MM.1S (cell line): Measurements from ENCODE around the gene SIAH1.

ENCODE experiments used
- DNase-seq: peaks from one replicate; pipeline ENCODE4 v3.0.0-alpha.2; 2015
- H2AFZ ChIP-seq: fragments of 300-600 bp; sonication (generic); 2 replicates; pipeline ENCODE4 v1.6.0; 2016; ENCODE audit warnings: antibody characterized with exemption, low read length
- H3F3A ChIP-seq: fragments of 300-600 bp; sonication (generic); 2 replicates; pipeline ENCODE4 v1.6.1; 2016; ENCODE audit warnings: mild to moderate bottlenecking, antibody characterized with exemption, low read length, moderate library complexity, mixed read lengths; ENCODE audit not compliant: insufficient read depth
- H3K27ac ChIP-seq: fragments of 300-600 bp; sonication (generic); 2 replicates; pipeline ENCODE4 v1.5.1; 2016; ENCODE audit warnings: mild to moderate bottlenecking, low read length
- H3K27me3 ChIP-seq: fragments of 300-600 bp; sonication (generic); replicated peaks from 2 replicates; pipeline ENCODE4 v1.6.0; 2016; ENCODE audit warnings: low read length; ENCODE audit not compliant: insufficient read depth
- H3K36me3 ChIP-seq: fragments of 300-600 bp; sonication (generic); replicated peaks from 2 replicates; pipeline ENCODE4 v1.6.1; 2016; ENCODE audit warnings: mild to moderate bottlenecking, low read length, mixed read lengths; ENCODE audit not compliant: insufficient read depth
- H3K4me1 ChIP-seq: fragments of 300-600 bp; sonication (generic); 2 replicates; pipeline ENCODE4 v1.6.1; 2016; ENCODE audit warnings: low read length, mixed read lengths
- H3K4me2 ChIP-seq: fragments of 300-600 bp; sonication (generic); 2 replicates; pipeline ENCODE4 v1.6.0; 2016; ENCODE audit warnings: low read depth, low read length
- H3K4me3 ChIP-seq: fragments of 300-600 bp; sonication (generic); 2 replicates; pipeline ENCODE4 v1.5.1; 2016; ENCODE audit warnings: low read length, mixed read lengths
- H3K79me2 ChIP-seq: fragments of 300-600 bp; sonication (generic); 2 replicates; pipeline ENCODE4 v1.6.1; 2016; ENCODE audit warnings: mixed run types, low read length, mixed read lengths
- H3K9ac ChIP-seq: fragments of 300-600 bp; sonication (generic); 2 replicates; pipeline ENCODE4 v1.6.1; 2016; ENCODE audit warnings: low read length, mixed read lengths
- H3K9me2 ChIP-seq: fragments of 300-600 bp; sonication (generic); replicated peaks from 2 replicates; pipeline ENCODE4 v1.6.1; 2016; ENCODE audit warnings: mild to moderate bottlenecking, low read length, mixed read lengths; ENCODE audit not compliant: insufficient read depth
- H3K9me3 ChIP-seq: fragments of 300-600 bp; sonication (generic); replicated peaks from 2 replicates; pipeline ENCODE4 v1.6.1; 2016; ENCODE audit warnings: mild to moderate bottlenecking, low read length, mixed read lengths; ENCODE audit not compliant: insufficient read depth
- H4K20me1 ChIP-seq: fragments of 300-600 bp; sonication (generic); 2 replicates; pipeline ENCODE4 v1.6.1; 2016; ENCODE audit warnings: mild to moderate bottlenecking, low read length, moderate library complexity, mixed read lengths; ENCODE audit not compliant: insufficient read depth
- EZH2 ChIP-seq: fragments of 300-600 bp; sonication (generic); optimal IDR thresholded peaks from 2 replicates; pipeline ENCODE3; 2017; ENCODE audit warnings: low read depth, mild to moderate bottlenecking, antibody characterized with exemption, low read length, mixed read lengths
- EZH2phosphoT487 ChIP-seq: fragments of 300-600 bp; sonication (generic); IDR thresholded peaks from 2 replicates; pipeline ENCODE4 v1.6.1; 2018; ENCODE audit warnings: antibody characterized with exemption, low read length
- TF ChIP-seq, protein P1 (sequence below): fragments of 300-600 bp; sonication (generic); IDR thresholded peaks from 2 replicates; pipeline ENCODE4 v1.5.1; 2016; ENCODE audit warnings: antibody characterized with exemption, low read length, mixed read lengths

SIAH1 gene

GRCh38 chr16:48433116-48433849 lies 48.1 kb upstream of the SIAH1 start:
- H2AFZ ChIP-seq: no peak overlapping the region
- no peak overlapping the region for H3K27ac ChIP-seq
- no peak overlapping the region for H3K4me3 ChIP-seq
- H3F3A ChIP-seq: no peaks in the 10 kb centered on the region
- no peak for DNase-seq
- H3K4me1 ChIP-seq: peaks cover 4% of the 10 kb centered on the region
- no peak overlapping the region for H3K9ac ChIP-seq
- no peaks in the 10 kb centered on the region for H4K20me1 ChIP-seq
- no peaks in the 10 kb centered on the region for H3K27me3 ChIP-seq
- H3K36me3 ChIP-seq: no peaks in the 10 kb centered on the region
- TF ChIP-seq, protein P1, sequence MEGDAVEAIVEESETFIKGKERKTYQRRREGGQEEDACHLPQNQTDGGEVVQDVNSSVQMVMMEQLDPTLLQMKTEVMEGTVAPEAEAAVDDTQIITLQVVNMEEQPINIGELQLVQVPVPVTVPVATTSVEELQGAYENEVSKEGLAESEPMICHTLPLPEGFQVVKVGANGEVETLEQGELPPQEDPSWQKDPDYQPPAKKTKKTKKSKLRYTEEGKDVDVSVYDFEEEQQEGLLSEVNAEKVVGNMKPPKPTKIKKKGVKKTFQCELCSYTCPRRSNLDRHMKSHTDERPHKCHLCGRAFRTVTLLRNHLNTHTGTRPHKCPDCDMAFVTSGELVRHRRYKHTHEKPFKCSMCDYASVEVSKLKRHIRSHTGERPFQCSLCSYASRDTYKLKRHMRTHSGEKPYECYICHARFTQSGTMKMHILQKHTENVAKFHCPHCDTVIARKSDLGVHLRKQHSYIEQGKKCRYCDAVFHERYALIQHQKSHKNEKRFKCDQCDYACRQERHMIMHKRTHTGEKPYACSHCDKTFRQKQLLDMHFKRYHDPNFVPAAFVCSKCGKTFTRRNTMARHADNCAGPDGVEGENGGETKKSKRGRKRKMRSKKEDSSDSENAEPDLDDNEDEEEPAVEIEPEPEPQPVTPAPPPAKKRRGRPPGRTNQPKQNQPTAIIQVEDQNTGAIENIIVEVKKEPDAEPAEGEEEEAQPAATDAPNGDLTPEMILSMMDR: no peak
- TF ChIP-seq EZH2phosphoT487: no peak
- no peak for TF ChIP-seq EZH2
- no peaks in the 10 kb centered on the region for H3K9me3 ChIP-seq
- H3K4me2 ChIP-seq: no peak overlapping the region
- H3K9me2 ChIP-seq: no peaks in the 10 kb centered on the region
- no peaks in the 10 kb centered on the region for H3K79me2 ChIP-seq

GRCh38 chr16:48432136-48432535 lies 46.9 kb upstream of the SIAH1 start:
- Histone ChIP-seq H3F3A (no peaks in the 10 kb centered on the region), H3K9ac (no peak overlapping the region), H4K20me1 (no peaks in the 10 kb centered on the region), H3K9me3 (no peaks in the 10 kb centered on the region), H3K4me1 (peaks cover 4% of the 10 kb centered on the region), H3K36me3 (no peaks in the 10 kb centered on the region), H3K79me2 (no peaks in the 10 kb centered on the region), H3K4me2 (peak overlapping the region; percentile 19; the same call in 1 of the 2 replicates), H3K9me2 (no peaks in the 10 kb centered on the region), H3K4me3 (no peak overlapping the region), H3K27ac (no peak overlapping the region), H2AFZ (peak overlapping the region; percentile 71), H3K27me3 (no peaks in the 10 kb centered on the region)
- DNase-seq: no peak
- TF ChIP-seq EZH2: no peak
- TF ChIP-seq EZH2phosphoT487: no peak
- TF ChIP-seq, protein P1: no peak

- H3K79me2 ChIP-seq: no peaks in the 10 kb centered on the region
- no peak overlapping the region for H3K4me2 ChIP-seq
- no peak overlapping the region for H3K4me3 ChIP-seq
- no peaks in the 10 kb centered on the region for H4K20me1 ChIP-seq
- H3K4me1 ChIP-seq: peaks cover 4% of the 10 kb centered on the region
- no peaks in the 10 kb centered on the region for H3K9me3 ChIP-seq
- no peak overlapping the region for H3K27ac ChIP-seq
- H3K9ac ChIP-seq: no peak overlapping the region
- H3K27me3 ChIP-seq: no peaks in the 10 kb centered on the region
- H2AFZ ChIP-seq: no peak overlapping the region
- H3K9me2 ChIP-seq: no peaks in the 10 kb centered on the region
- no peaks in the 10 kb centered on the region for H3F3A ChIP-seq
- no peak for TF ChIP-seq EZH2phosphoT487
- TF ChIP-seq EZH2: no peak
- TF ChIP-seq, protein P1: no peak
- no peak for DNase-seq
- H3K36me3 ChIP-seq: no peaks in the 10 kb centered on the region
Measured at GRCh38 chr16:48430890-48431289, 45.7 kb upstream of the SIAH1 start.
